Colonic mucosa (tissue), 4 donors: Measurements from ENCODE around the gene THEMIS. TPM values are rescaled to one million over a fixed set of nuclear protein-coding genes. Genes with fewer than 3 reads are reported as not detected.

Experiments
- DNase-seq: peaks from one replicate; pipeline ENCODE4 v3.0.0-alpha.2; 2020
- H3K27ac ChIP-seq: fragments of 200-600 bp; one replicate; pipeline ENCODE4 v1.8.0; 2021
- H3K27me3 ChIP-seq: fragments of 200-600 bp; one replicate; pipeline ENCODE4 v1.8.0; 2021
- H3K36me3 ChIP-seq: fragments of 200-600 bp; one replicate; pipeline ENCODE4 v1.8.0; 2021
- H3K4me1 ChIP-seq: fragments of 200-600 bp; one replicate; pipeline ENCODE4 v1.8.0; 2021; ENCODE audit warnings: mild to moderate bottlenecking
- H3K4me3 ChIP-seq: fragments of 200-600 bp; one replicate; pipeline ENCODE4 v1.8.0; 2021
- H3K9ac ChIP-seq, 2 donors: one replicate each; pipeline ENCODE4 v1.7.0; 2013; ENCODE audit warnings: control low read depth in 2 of 2, low read depth in 2 of 2, low read length in 2 of 2
- H3K9me3 ChIP-seq: fragments of 200-600 bp; one replicate; pipeline ENCODE4 v1.8.0; 2021
- intact Hi-C: fragments of 100-400 bp; cut with DNase I; formaldehyde crosslinking; loops from one replicate; pipeline ENCODE4 v1.14.1; 2022
- total RNA-seq, 2 donors: library from RNA; stranded (reverse); fragmentation: NEBNext Ultra II Directional in 1 of 2; extraction: Animal tissue kit (Norgen Biotek cat#: 25700) in 1 of 2; gene quantifications; one replicate each; pipeline ENCODE4 v1.2.1, GENCODE V29; 2021
- TF ChIP-seq, protein P1 (sequence below): fragments of 200-600 bp; IDR thresholded peaks from one replicate; pipeline ENCODE4 v1.8.0; 2022; ENCODE audit warnings: antibody characterized with exemption, mild to moderate bottlenecking
- donor health status: healthy.
- donor health status: DM: no; HTN: no; CAD: no.
- donor health status: DM: no; HTN: no; CAD: no.

THEMIS gene
- total RNA-seq, 2 donors from 2014 or later, result 0.96 TPM

- Histone ChIP-seq H3K27me3 (no peaks in the 10 kb centered on the region), H3K9me3 (no peaks in the 10 kb centered on the region), H3K36me3 (no peaks in the 10 kb centered on the region), H3K4me1 (no peaks in the 10 kb centered on the region), H3K4me3 (no peak overlapping the region), H3K9ac (no peak overlapping the region), H3K27ac (no peak overlapping the region)
- TF ChIP-seq, protein P1, sequence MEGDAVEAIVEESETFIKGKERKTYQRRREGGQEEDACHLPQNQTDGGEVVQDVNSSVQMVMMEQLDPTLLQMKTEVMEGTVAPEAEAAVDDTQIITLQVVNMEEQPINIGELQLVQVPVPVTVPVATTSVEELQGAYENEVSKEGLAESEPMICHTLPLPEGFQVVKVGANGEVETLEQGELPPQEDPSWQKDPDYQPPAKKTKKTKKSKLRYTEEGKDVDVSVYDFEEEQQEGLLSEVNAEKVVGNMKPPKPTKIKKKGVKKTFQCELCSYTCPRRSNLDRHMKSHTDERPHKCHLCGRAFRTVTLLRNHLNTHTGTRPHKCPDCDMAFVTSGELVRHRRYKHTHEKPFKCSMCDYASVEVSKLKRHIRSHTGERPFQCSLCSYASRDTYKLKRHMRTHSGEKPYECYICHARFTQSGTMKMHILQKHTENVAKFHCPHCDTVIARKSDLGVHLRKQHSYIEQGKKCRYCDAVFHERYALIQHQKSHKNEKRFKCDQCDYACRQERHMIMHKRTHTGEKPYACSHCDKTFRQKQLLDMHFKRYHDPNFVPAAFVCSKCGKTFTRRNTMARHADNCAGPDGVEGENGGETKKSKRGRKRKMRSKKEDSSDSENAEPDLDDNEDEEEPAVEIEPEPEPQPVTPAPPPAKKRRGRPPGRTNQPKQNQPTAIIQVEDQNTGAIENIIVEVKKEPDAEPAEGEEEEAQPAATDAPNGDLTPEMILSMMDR, result no peak
- intact Hi-C loops, result loop anchor here (5.0 kb wide), 1 partner anchor 995 kb away; no protein-coding TSS in a partner anchor
- DNase-seq, result no peak
Observed at GRCh38 chr6:127737768-127738167, 163.1 kb downstream of the THEMIS start.

- peak; percentile 36 for DNase-seq
- intact Hi-C loops, result loop anchor here (5.0 kb wide), 1 partner anchor 995 kb away; no protein-coding TSS in a partner anchor
- no peaks in the 10 kb centered on the region for H3K4me1 ChIP-seq
- no peaks in the 10 kb centered on the region for H3K9me3 ChIP-seq
- H3K27me3 ChIP-seq, result no peaks in the 10 kb centered on the region
- H3K27ac ChIP-seq, result no peak overlapping the region
- TF ChIP-seq, protein P1, result peak; percentile 47
- H3K9ac ChIP-seq, result no peak overlapping the region
- no peak overlapping the region for H3K4me3 ChIP-seq
- no peaks in the 10 kb centered on the region for H3K36me3 ChIP-seq
Observed at GRCh38 chr6:127737009-127737486, 163.8 kb downstream of the THEMIS start.

DNA sequence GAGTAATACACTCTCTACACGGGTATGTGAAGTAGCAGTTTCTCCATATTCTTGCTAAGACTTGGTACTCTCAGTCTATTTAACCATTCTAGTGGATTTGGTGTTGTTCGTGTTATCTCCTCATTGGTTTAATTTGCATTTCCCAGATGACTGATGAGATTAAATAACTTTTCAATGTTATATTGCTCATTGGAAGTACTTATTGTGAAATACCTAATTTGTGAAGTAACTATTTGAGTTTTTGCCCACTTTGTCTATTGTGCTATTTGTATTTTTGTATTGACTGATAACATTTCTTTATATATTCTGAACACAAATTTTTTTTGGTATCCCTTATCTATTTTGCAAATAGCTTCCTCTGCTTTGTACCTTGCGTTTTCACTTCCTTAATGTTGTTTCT lies 167.9 kb downstream of the THEMIS start:
- H3K4me3 ChIP-seq, result no peak overlapping the region
- H3K9me3 ChIP-seq, result no peaks in the 10 kb centered on the region
- H3K9ac ChIP-seq, result no peak overlapping the region
- H3K27me3 ChIP-seq, result no peaks in the 10 kb centered on the region
- no peak overlapping the region for H3K27ac ChIP-seq
- intact Hi-C loops, result no loop called here
- H3K4me1 ChIP-seq, result no peaks in the 10 kb centered on the region
- TF ChIP-seq, protein P1, result no peak
- DNase-seq, result no peak
- H3K36me3 ChIP-seq, result no peaks in the 10 kb centered on the region

- H3K4me3 ChIP-seq, result no peak overlapping the region
- no peak overlapping the region for H3K9ac ChIP-seq
- no peaks in the 10 kb centered on the region for H3K9me3 ChIP-seq
- no peak for DNase-seq
- H3K27ac ChIP-seq, result no peak overlapping the region
- TF ChIP-seq, protein P1, result no peak
- H3K27me3 ChIP-seq, result no peaks in the 10 kb centered on the region
- H3K36me3 ChIP-seq, result no peaks in the 10 kb centered on the region
- intact Hi-C loops, result no loop called here
- no peaks in the 10 kb centered on the region for H3K4me1 ChIP-seq
Observed at GRCh38 chr6:127727260-127727953, 173.5 kb downstream of the THEMIS start.

DNA sequence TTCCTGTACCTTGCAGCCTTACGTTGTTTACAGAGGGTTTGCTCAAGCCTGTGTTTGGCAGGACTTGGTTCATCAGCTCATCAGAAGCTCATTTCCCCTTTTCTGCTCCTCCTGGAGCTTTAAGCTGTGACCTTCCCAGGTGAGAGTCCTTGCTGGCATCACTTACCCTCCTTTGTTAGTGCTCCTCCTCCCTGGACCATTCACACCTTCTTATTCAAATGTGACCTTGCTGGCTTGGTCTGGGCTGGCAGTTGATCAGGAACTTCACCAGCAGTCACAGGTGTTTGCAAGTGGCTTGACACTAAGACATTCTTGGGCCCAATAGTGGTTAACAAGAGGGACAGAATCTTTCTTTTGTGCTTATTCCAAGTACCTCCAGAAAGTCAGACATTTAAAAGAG lies 175.0 kb downstream of the THEMIS start:
- Histone ChIP-seq H3K36me3 (no peaks in the 10 kb centered on the region), H3K4me3 (no peak overlapping the region), H3K9ac (no peak overlapping the region), H3K4me1 (no peaks in the 10 kb centered on the region), H3K27me3 (no peaks in the 10 kb centered on the region), H3K27ac (no peak overlapping the region), H3K9me3 (no peaks in the 10 kb centered on the region)
- intact Hi-C loops, result no loop called here
- TF ChIP-seq, protein P1, result no peak
- DNase-seq, result no peak
